ENCODE measurements around the gene GCSAML.
A peak's percentile ranks its signal among the peaks of the same experiment; 100 is the strongest.

The GCSAML gene

DNA sequence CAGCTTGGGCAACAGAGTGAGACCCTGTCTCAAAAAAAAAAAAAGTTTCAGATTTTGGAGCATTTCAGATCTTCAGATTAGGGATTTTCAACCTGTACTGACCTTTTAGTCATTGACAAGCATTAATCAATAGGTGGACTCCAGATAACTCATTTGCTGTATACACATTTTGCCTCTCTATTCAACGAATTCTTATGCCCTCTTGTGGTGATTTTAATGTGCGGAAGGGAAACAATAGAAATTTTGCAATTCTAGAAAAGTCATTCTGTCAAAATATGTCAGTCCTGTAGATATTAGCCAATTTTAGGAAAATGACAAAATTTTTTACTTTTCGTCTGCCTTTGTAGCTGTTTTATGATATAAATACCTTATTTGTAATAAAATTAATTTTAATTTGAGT, 27.6 kb downstream of the GCSAML start:
- peak; percentile 1 for DNase-seq

DNA sequence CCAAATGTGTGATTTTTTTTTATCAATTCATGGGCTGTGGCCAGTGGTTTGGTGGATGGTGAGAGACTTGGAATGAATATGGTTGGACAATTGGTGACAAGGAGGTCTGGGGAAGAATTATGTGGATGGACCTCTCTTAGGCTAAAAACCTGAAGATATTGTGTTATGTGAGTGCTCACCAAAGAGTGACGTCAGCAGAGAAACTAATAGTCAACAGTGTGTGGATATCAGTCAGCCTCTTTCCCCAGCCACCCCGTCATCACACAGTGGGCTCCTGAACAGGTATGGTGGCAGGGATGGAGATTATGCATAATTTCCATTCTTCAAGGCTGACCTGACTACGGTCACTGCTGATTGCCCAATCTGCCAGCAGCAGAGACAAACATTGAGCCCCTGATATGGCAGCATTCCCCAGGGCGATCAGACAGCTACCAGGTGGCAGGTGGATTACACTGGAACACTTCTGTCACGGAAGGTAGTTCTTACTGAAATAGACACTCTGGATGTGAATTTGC, 30.1 kb downstream of the GCSAML start:
- no peak for DNase-seq

DNA sequence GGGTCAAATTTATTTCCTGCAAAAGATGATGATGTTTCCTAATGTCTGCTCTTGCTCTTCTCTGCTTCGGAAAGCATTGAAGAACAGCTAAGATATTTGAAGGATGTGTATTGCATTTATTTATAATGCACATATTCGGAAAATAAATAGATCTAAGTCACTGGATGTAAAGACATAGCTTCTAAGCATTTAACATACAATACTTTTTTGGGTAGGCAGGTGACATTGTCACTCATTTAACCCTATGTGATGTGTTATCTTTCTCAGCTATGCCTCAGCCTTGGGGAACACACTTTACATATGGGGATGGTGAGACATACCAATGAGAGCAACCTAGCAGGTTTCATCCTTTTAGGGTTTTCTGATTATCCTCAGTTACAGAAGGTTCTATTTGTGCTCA, 39.1 kb downstream of the GCSAML start, which contains the start of gene OR2G2:
Gene OR2G2, plus strand, starts transcription at position 301 of the 400 bp plus-strand sequence. Its CDS starts 0 bp downstream, at position 301.
- no peak for DNase-seq

DNA sequence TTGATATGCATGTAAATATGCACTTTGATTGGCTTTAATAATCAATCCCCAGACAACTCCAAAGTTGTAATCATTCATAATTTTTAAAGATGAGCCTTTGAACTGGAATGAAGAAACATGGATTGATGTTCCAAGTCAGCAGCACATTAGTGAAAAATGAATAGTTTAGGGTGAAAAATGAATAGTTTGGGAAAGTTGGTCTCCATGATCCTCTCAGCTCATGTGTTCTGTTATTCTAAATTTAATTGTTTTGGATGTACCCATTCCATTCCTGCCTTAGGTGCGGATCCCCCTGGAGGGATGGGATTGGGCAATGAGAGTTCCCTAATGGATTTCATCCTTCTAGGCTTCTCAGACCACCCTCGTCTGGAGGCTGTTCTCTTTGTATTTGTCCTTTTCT, 56.4 kb downstream of the GCSAML start, which contains the start of gene OR2G3:
Gene OR2G3, plus strand, starts transcription at position 301 of the 400 bp plus-strand sequence. Its CDS starts 0 bp downstream, at position 301.
- DNase-seq: no peak

DNA sequence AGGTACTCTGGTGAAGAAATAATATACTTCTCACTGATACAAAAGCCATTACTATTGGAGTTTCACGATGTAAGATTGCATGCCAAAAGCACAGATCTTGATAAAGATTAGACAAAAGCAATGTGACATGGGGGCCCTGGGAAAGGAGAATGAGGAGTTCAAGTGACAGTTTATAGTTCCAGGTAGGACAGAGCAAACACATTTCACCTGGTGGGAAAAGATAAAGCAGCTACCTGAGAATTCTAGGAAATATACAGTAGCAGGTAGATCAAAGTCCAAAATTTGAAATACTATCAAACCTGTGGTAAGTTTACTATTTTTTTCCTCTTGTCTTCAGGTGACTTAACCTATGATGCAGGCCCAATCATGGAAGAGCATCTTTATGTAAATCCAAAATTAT, 64.5 kb downstream of the GCSAML start:
- no peak for DNase-seq

DNA sequence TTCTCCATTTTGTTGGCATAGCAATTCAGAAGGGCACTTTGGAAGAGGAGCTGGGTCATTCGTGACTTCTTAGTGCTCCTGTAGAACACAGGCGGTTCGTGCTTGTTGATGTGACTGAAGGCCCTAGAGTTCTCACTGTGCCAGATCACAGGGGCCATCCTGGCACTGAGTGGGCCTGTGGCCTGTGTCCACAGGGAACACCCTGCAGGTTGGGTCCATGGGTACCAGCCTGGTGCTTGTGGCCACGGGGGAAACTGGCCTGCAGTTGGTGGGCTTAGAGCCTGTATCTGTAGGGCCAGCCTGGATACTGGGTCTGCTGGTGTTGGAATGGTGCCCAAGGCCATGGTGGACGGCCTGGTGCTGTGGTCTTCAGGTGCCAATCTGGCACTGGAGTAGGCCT, 65.7 kb downstream of the GCSAML start:
- no peak for DNase-seq
